ENCODE results near the gene AFF3.

AFF3 gene

DNA sequence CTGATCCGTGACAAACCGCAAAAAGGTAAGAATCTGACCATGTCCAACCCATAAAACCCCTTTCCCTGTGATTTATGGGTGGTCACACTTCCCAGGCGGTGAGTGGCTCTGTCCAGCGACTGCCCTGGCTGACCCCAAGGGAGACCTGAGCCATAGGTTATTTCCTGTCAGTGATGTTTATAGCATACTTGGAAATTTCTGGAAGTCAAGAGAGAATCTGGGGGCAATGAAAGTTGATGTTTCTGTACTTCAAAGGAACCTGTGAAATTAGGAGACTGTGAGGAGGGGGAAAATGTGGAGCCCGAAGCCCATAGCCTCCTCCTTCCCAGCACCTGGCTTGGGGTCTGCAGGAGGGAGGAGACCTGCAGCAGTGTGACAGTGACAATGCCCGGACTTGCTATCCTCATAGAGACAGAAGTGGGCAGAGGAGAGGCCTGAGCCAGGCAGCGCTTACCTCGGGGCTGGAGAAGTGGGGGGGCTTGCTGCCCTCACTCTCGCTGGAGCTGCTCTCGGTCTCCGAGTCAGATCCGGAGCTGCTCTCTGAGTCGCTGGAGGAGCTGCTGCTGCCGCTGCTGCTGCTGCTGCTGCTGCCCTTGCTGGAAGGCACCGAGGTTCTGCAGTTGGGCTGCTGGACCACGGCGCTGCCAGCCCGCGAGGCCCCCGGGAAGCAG is 541.3 kb downstream of the AFF3 start:
- no peak for DNase-seq (ENCODE audit: low spot score)

GRCh38 chr2:99598441-99598840 is 543.9 kb downstream of the AFF3 start:
- DNase-seq (ENCODE audit: low spot score): no peak

GRCh38 chr2:99597616-99598015 is 544.8 kb downstream of the AFF3 start:
- no peak for DNase-seq (ENCODE audit: low spot score)

DNA sequence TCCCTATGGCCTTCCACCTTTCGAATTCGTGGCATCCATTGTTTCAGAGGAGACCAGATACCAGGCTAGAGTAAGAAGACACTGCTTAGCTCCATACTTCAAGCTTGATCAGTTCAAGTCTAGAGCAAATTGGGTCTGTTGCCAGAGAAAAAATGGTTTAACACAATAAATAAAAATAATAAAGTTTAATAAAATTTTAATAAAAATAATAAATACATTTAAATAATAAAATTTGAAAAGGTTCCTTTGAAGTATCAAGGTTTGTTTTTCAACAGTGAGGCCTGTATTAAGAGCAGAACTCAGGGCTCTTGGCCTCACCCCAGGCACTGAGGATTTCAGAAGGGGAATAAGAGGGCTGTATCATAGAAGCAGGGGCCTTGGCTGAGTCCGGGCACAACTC is 547.0 kb downstream of the AFF3 start:
- DNase-seq (ENCODE audit: low spot score): no peak

- DNase-seq (ENCODE audit: low spot score): no peak
These were observed 548.5 kb downstream of the AFF3 start for GRCh38 chr2:99593692-99594427.

DNA sequence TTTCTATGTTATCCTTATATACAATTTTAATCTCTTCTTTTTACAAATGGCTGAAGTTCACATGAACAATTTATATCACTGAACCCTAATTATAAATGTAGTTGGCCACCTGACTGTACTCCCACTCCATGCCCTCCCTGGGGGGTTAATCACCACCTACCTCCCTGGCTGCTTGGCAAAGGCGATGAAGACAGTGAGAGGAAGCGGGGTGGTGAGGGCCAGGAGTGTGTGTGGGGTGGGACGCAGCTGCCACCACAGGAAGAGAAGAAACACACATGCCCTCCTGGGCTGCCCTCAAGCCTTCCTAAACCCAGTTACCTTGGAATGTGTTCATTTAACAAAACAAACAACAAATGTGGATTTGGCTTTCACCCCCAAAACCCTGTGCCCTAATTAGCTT is 565.6 kb downstream of the AFF3 start:
- no peak for DNase-seq (ENCODE audit: low spot score)

- no peak for DNase-seq (ENCODE audit: low spot score)
These were observed 568.6 kb downstream of the AFF3 start for GRCh38 chr2:99573634-99574251.

- DNase-seq (ENCODE audit: low spot score): no peak
These were observed 569.8 kb downstream of the AFF3 start for GRCh38 chr2:99572373-99573164.

GRCh38 chr2:99571954-99572353 is 570.4 kb downstream of the AFF3 start:
- DNase-seq (ENCODE audit: low spot score): no peak

DNA sequence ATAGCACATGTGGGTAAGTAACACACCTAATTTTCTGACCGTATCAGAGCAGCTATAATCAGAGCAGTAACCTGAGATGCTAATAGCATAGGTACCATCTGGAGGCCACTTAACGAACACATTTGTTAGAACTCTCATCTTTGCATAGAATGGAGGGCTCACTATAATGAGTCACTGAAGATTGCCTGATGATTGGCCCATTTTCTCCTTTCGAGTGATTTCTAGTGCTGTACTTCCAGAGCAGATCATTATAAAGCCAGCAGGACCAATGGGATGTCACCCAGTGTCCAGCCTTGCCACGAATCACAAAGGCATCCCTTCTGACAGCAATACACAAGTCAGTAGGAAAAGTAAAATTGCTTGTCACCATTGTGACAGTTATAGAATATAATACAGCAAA is 570.9 kb downstream of the AFF3 start:
- no peak for DNase-seq (ENCODE audit: low spot score)

DNA sequence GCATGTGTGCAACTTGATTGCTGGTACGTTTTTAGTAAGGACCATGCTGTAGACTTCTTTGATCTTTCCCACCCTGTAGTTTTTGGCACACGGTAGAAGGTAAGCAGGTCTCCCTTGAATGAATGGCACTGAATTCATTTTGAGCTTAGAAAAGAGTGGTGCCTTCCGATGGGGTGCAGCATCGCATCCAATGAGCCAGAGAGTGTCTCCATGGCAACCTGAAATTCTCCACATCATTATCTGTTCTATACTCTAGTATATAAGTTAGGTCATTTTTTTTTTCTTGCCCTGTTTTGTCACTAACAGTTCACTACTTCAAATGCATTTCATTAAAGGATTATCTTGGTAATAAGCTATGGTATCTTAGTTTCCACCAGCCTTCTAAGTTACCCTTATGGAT is 571.4 kb downstream of the AFF3 start:
- DNase-seq (ENCODE audit: low spot score): no peak

GRCh38 chr2:99569386-99569785 is 573.0 kb downstream of the AFF3 start:
- DNase-seq (ENCODE audit: low spot score): no peak

DNA sequence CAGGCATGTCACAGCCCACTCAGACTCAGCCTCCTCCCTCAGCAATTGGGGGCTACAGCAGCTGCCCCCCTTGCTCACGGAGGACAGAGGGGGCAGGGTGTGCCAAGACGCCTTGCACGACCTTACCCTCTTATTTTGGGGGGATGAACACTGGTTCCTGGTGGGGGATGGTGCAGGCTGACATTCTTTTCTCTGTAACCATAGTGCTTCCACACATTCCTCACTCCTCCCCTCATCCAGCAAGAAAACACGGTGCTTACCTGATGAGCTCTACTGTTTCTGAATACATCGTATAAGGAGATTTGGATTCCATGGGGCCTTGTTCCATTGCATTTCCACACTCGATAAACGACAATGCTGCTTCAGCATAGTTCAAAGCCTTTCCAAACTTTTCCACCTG is 577.2 kb downstream of the AFF3 start:
- DNase-seq (ENCODE audit: low spot score): no peak

DNA sequence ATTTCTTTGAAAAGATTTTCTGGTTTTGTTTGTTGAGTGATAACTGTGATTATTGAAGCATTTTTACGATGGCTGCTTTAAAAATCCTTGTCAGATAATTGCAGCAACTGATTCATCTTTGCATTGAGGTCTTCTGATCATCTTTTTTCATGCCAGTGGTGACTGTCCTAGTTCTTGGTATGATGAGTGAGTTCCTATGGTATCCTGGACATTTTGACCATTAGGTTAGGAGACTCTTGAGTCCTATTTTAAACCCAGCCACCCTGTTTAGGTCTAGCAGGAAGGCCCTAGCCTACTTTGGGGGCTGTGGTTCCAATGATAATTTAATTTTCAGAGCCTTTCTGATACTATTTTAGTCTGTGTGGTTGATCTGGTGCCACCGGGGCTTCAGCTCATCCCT is 579.9 kb downstream of the AFF3 start:
- DNase-seq (ENCODE audit: low spot score): no peak

GRCh38 chr2:99561804-99562203 is 580.6 kb downstream of the AFF3 start:
- no peak for DNase-seq (ENCODE audit: low spot score)

GRCh38 chr2:99559075-99559662 is 583.2 kb downstream of the AFF3 start:
- peak; percentile 70 for DNase-seq (ENCODE audit: low spot score)

- no peak for DNase-seq (ENCODE audit: low spot score)
These were observed 587.0 kb downstream of the AFF3 start for GRCh38 chr2:99555404-99555803.

- no peak for DNase-seq (ENCODE audit: low spot score)
These were observed 587.5 kb downstream of the AFF3 start for GRCh38 chr2:99554871-99555270.

GRCh38 chr2:99554238-99554637 is 588.2 kb downstream of the AFF3 start:
- no peak for DNase-seq (ENCODE audit: low spot score)

GRCh38 chr2:99552529-99552928 is 589.9 kb downstream of the AFF3 start:
- no peak for DNase-seq (ENCODE audit: low spot score)

- no peak for DNase-seq (ENCODE audit: low spot score)
These were observed 592.0 kb downstream of the AFF3 start for GRCh38 chr2:99550368-99550767.

GRCh38 chr2:99545604-99546003 is 596.8 kb downstream of the AFF3 start:
- no peak for DNase-seq (ENCODE audit: low spot score)

Data from hematopoietic multipotent progenitor cell treated with erythropoietin and hydrocortisone succinate and interleukin-3 and kit ligand, for 17 days (in vitro differentiated cells).